B cell (primary cell): ENCODE data around the gene HSP90AB1. TPM values are rescaled to one million over a fixed set of nuclear protein-coding genes. Genes with fewer than 3 reads are reported as not detected.

Experiments used
- ATAC-seq: fragments of 200-7000 bp; cut with Tn5 transposase; one replicate; pipeline ENCODE4 v1.10.0; 2021; ENCODE audit warnings: low read depth, mild to moderate bottlenecking, moderate number of reproducible peaks, moderate library complexity
- CTCF ChIA-PET: fragments of 350-600 bp; sonication (Branson Sonifier 250); formaldehyde crosslinking; loops from one replicate; lab custom pipeline; 2021; ENCODE audit warnings: antibody characterized with exemption, inconsistent platforms; lab: Charles Lee
- POLR2A ChIA-PET: fragments of 350-600 bp; sonication (Branson Sonifier 250); formaldehyde crosslinking; loops from one replicate; lab custom pipeline; 2021; ENCODE audit warnings: antibody characterized with exemption; lab: Charles Lee
- DNase-seq: peaks from one replicate; pipeline ENCODE4 v3.0.0; 2013
- H2AFZ ChIP-seq: 2 replicates; pipeline ENCODE4 v1.6.1; 2012; ENCODE audit warnings: mild to moderate bottlenecking, low read depth, low read length; ENCODE audit not compliant: insufficient read depth, poor library complexity, severe bottlenecking
- H3K27ac ChIP-seq, 2 donors: 1 replicate in 1 of 2; 2 replicates in 1 of 2; pipeline ENCODE4 v1.5.1; 2012 to 2013; ENCODE audit warnings: low read length in 2 of 2, mild to moderate bottlenecking in 2 of 2, moderate library complexity in 1 of 2
- H3K27me3 ChIP-seq, 4 experiments: fragments of 200-600 bp in 1 of 4; sonication (generic) in 1 of 4; replicated peaks in 1 of 4; 1 replicate in 2 of 4; 2 replicates in 2 of 4; pipeline versions ENCODE4 v1.6.1 to v1.7.0; 2013 to 2016; ENCODE audit warnings: low read length in 3 of 4, mild to moderate bottlenecking in 2 of 4, mixed read lengths in 1 of 4, moderate library complexity in 1 of 4; ENCODE audit not compliant: insufficient read depth in 4 of 4, control insufficient read depth in 3 of 4; ENCODE audit errors: control extremely low read depth in 1 of 4
- H3K36me3 ChIP-seq, 2 experiments: replicated peaks in 1 of 2; 1 replicate in 1 of 2; 2 replicates in 1 of 2; pipeline versions ENCODE4 v1.6.1 to v1.7.1; 2013; ENCODE audit warnings: low read length in 1 of 2; ENCODE audit not compliant: insufficient read depth in 2 of 2, control insufficient read depth in 1 of 2; ENCODE audit errors: control extremely low read depth in 1 of 2, extremely low read depth in 1 of 2
- H3K4me1 ChIP-seq, 2 donors: fragments of 200-600 bp in 1 of 2; sonication (generic) in 1 of 2; 1 replicate in 1 of 2; 2 replicates in 1 of 2; pipeline versions ENCODE4 v1.5.1 to v1.6.1; 2013 to 2017; ENCODE audit warnings: low read length in 2 of 2; ENCODE audit not compliant: control insufficient read depth in 2 of 2, insufficient read depth in 2 of 2
- H3K4me2 ChIP-seq: replicated peaks from 2 replicates; pipeline ENCODE3; 2012; ENCODE audit warnings: mild to moderate bottlenecking, low read depth, low read length; ENCODE audit not compliant: poor library complexity, severe bottlenecking
- H3K4me3 ChIP-seq, 5 experiments: fragments of 200-600 bp in 1 of 5; sonication (generic) in 1 of 5; 1 replicate in 3 of 5; 2 replicates in 2 of 5; pipeline versions ENCODE4 v1.5.1 to v1.7.0; 2011 to 2016; ENCODE audit warnings: low read length in 4 of 5, mild to moderate bottlenecking in 4 of 5, low read depth in 2 of 5, control low read depth in 1 of 5, moderate library complexity in 1 of 5; ENCODE audit not compliant: insufficient read depth in 1 of 5; ENCODE audit errors: control extremely low read depth in 1 of 5, extremely low read depth in 1 of 5
- H3K79me2 ChIP-seq: fragments of 200-600 bp; sonication (generic); one replicate; pipeline ENCODE4 v1.6.0; 2016; ENCODE audit warnings: low read length; ENCODE audit not compliant: control insufficient read depth, insufficient read depth
- H3K9ac ChIP-seq: fragments of 200-600 bp; sonication (generic); 2 replicates; pipeline ENCODE4 v1.6.1; 2017; ENCODE audit warnings: mild to moderate bottlenecking, low read length, moderate library complexity
- H3K9me3 ChIP-seq, 3 donors: one replicate each; pipeline versions ENCODE4 v1.6.1 to v1.7.1; 2013; ENCODE audit warnings: low read length in 2 of 3; ENCODE audit not compliant: control insufficient read depth in 2 of 3, insufficient read depth in 1 of 3; ENCODE audit errors: control extremely low read depth in 1 of 3
- H4K20me1 ChIP-seq: 2 replicates; pipeline ENCODE4 v1.6.0; 2012; ENCODE audit warnings: mild to moderate bottlenecking, low read length; ENCODE audit not compliant: insufficient read depth, control insufficient read depth, poor library complexity, severe bottlenecking
- H3K27ac Mint-ChIP-seq: one replicate; pipeline ENCODE4 v1.8.0; 2021; ENCODE audit warnings: mixed read lengths
- H3K27me3 Mint-ChIP-seq: one replicate; pipeline ENCODE4 v1.8.0; 2021; ENCODE audit warnings: mixed read lengths
- H3K4me1 Mint-ChIP-seq: one replicate; pipeline ENCODE4 v1.8.0; 2021; ENCODE audit warnings: mixed read lengths
- H3K4me3 Mint-ChIP-seq: one replicate; pipeline ENCODE4 v1.8.0; 2021; ENCODE audit warnings: mixed read lengths
- H3K9me3 Mint-ChIP-seq: one replicate; pipeline ENCODE4 v1.8.0; 2022; ENCODE audit warnings: mixed read lengths; ENCODE audit not compliant: insufficient read depth
- EZH2 ChIP-seq: IDR thresholded peaks from 2 replicates; pipeline ENCODE4 v1.6.1; 2012; ENCODE audit warnings: borderline replicate concordance, low read depth, mild to moderate bottlenecking, moderate library complexity, low read length; ENCODE audit not compliant: insufficient read depth, poor library complexity, severe bottlenecking
- WGBS: methylation state at CpG from one replicate; pipeline ENCODE4 v1.1.5; 2013; ENCODE audit warnings: missing lambda C conversion rate; ENCODE audit not compliant: insufficient coverage; 5-methylcytosine and 5-hydroxymethylcytosine counted together
- intact Hi-C: fragments of 100-400 bp; cut with micrococcal nuclease; formaldehyde crosslinking; loops from one replicate; pipeline ENCODE4 v1.10.0; 2022
- polyA plus RNA-seq: library from polyadenylated mRNA; depleted of rRNA; stranded (reverse); fragments of >200 nt; gene quantifications from 2 replicates; pipeline ENCODE4 v1.2.3, GENCODE V29; 2012
- total RNA-seq, 2 donors: library from RNA; stranded (reverse); fragments of 120-200 nt in 1 of 2; gene quantifications; 1 replicate in 1 of 2; 2 replicates in 1 of 2; pipeline versions ENCODE4 v1.2.3 to v1.2.4, GENCODE V29; 2013 to 2022
- TF ChIP-seq, protein P1 (sequence below): fragments of 200-600 bp; IDR thresholded peaks from one replicate; pipeline ENCODE4 v1.8.0; 2022; ENCODE audit warnings: antibody characterized with exemption, mild to moderate bottlenecking

Gene HSP90AB1
- total and polyA plus RNA-seq, 2 donors (not counting 1 experiment from before 2014, with no cell fraction given): 395 to 645 TPM

DNA sequence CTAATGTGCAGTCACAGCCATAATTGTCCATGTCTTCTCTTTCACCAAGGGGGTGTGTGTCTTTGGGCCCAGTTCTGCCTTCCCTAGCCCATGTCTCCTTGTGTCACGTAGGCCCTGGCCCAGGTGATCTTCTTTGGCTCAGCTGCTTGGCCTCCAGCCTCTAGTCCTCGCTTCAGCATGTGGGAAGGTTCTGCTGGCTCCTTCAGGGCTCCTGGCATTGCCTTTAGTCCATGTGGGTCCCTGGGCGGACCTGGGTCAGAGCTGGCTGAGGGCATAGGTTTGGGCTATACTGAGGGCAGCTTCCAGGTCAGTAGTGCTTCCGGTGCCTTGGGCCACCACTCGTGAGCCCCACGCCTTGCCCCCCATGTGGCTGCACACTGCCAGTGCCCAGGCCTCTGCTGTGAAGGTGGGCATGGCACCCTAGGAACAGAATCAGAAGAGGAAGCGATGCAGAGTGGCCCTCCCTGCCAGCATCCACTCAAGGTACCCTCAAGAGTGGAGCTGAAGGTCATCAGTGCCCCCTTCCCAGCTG lies 53.5 kb downstream of the HSP90AB1 start:
- Histone ChIP-seq H3K36me3 (peaks cover 0 to 46% of the 10 kb centered on the region in 2 experiments), H3K9ac (no peak overlapping the region), H3K4me2 (no peak overlapping the region), H3K4me1 (peaks cover 13 to 19% of the 10 kb centered on the region in 2 donors), H3K27ac (no peak overlapping the region), H4K20me1 (peaks cover 7% of the 10 kb centered on the region), H3K9me3 (peaks cover 0 to 7% (median 0%) of the 10 kb centered on the region in 3 donors), H2AFZ (no peak overlapping the region), H3K27me3 (peaks cover 0 to 27% (median 16%) of the 10 kb centered on the region in 4 experiments), H3K4me3 (no peak overlapping the region), H3K79me2 (no peaks in the 10 kb centered on the region)
- H3K27ac Mint-ChIP-seq: no peak overlapping the region
- H3K9me3 Mint-ChIP-seq: no peaks in the 10 kb centered on the region
- no peak for DNase-seq
- peaks cover 3% of the 10 kb centered on the region for H3K4me1 Mint-ChIP-seq
- peaks cover 16% of the 10 kb centered on the region for H3K27me3 Mint-ChIP-seq
- WGBS: 83% methylated on average over 7 of the region's 7 CpGs
- TF ChIP-seq, protein P1, sequence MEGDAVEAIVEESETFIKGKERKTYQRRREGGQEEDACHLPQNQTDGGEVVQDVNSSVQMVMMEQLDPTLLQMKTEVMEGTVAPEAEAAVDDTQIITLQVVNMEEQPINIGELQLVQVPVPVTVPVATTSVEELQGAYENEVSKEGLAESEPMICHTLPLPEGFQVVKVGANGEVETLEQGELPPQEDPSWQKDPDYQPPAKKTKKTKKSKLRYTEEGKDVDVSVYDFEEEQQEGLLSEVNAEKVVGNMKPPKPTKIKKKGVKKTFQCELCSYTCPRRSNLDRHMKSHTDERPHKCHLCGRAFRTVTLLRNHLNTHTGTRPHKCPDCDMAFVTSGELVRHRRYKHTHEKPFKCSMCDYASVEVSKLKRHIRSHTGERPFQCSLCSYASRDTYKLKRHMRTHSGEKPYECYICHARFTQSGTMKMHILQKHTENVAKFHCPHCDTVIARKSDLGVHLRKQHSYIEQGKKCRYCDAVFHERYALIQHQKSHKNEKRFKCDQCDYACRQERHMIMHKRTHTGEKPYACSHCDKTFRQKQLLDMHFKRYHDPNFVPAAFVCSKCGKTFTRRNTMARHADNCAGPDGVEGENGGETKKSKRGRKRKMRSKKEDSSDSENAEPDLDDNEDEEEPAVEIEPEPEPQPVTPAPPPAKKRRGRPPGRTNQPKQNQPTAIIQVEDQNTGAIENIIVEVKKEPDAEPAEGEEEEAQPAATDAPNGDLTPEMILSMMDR: no peak
- TF ChIP-seq EZH2: no peak
- ChIA-PET CTCF (interaction anchor here (9.6 kb wide), 1 partner anchor 32 kb away, joined by 107 read pairs; the partner anchor contains the start of gene TMEM151B), POLR2A (interaction anchor here (1.0 kb wide), 1 partner anchor 32 kb away, joined by 3 read pairs; no protein-coding TSS in a partner anchor)
- intact Hi-C loops: no loop called here
- H3K4me3 Mint-ChIP-seq: no peak overlapping the region
- ATAC-seq: no peak

GRCh38 chr6:44301106-44301505 lies 54.2 kb downstream of the HSP90AB1 start:
- no peak overlapping the region for H3K4me2 ChIP-seq
- no peak overlapping the region for H3K27ac Mint-ChIP-seq
- H3K36me3 ChIP-seq: peaks cover 0 to 53% of the 10 kb centered on the region in 2 experiments
- TF ChIP-seq, protein P1: no peak
- no peak for TF ChIP-seq EZH2
- no peaks in the 10 kb centered on the region for H3K9me3 Mint-ChIP-seq
- no peaks in the 10 kb centered on the region for H3K79me2 ChIP-seq
- no peak for DNase-seq
- H4K20me1 ChIP-seq: peaks cover 7% of the 10 kb centered on the region
- no peak for ATAC-seq
- no peak overlapping the region for H3K9ac ChIP-seq
- ChIA-PET POLR2A (interaction anchor here (1.0 kb wide), 1 partner anchor 32 kb away, joined by 3 read pairs; no protein-coding TSS in a partner anchor), CTCF (interaction anchor here (9.6 kb wide), 1 partner anchor 33 kb away, joined by 107 read pairs; the partner anchor contains the start of gene TMEM151B)
- peaks cover 11% of the 10 kb centered on the region for H3K27me3 Mint-ChIP-seq
- H3K9me3 ChIP-seq: peaks cover 0 to 7% (median 0%) of the 10 kb centered on the region in 3 donors
- peaks cover 0 to 22% (median 11%) of the 10 kb centered on the region in 4 experiments for H3K27me3 ChIP-seq
- intact Hi-C loops: no loop called here
- no peak overlapping the region for H2AFZ ChIP-seq
- H3K4me1 ChIP-seq: peaks cover 13 to 18% of the 10 kb centered on the region in 2 donors
- H3K4me1 Mint-ChIP-seq: peaks cover 3% of the 10 kb centered on the region
- H3K27ac ChIP-seq: no peak overlapping the region
- H3K4me3 ChIP-seq: no peak overlapping the region
- 100% methylated on average over 8 of the region's 8 CpGs for WGBS
- H3K4me3 Mint-ChIP-seq: no peak overlapping the region
